Measurements from ENCODE around the gene RPL36. TPM values are rescaled to one million over a fixed set of nuclear protein-coding genes. Genes with fewer than 3 reads are reported as not detected.
"Not testable (repeated sequence)": the region's sequence is repeated elsewhere in the genome, so short reads cannot be mapped to it uniquely, and the experiment has no call there.

RPL36 gene
- total RNA-seq, 1 donor from 2014 or later = 1,170 TPM

DNA sequence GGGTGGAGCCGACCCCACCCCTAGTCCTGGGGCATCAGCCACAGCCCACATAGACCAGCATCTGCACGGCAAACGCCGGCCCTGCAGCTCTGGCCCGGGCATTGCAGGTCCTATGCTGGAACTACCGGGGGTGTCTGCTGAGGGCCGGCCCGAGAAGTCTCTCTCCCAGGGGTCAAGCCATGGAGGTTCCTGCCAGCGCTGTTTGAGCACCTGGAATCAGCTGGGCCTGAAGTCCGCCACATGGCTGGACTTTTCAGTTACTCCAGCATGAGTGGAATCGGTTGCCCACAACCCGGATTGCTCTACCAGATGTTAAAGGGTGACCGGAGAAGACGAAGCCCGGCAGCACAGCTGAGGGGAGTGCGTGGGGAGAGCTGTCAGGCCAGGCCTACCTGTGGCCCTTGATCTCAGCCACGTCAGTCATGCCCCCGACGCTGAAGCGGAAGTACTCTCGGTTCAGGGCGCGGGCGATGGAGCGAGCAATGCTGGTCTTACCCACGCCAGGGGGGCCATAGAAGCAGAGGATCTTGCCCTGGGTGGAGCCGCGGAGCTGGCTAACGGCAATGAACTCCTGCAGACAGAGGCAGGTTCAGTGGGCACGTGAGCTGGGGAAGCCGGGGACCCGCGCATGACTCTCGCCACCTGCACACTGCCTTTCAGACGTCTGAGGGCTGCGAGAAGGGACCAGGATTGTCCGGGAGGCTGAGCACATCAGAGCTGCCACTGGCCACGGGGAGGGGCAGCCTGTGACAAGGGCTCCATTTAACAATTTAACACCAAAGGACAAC lies 8.7 kb downstream of the RPL36 start:
- no peak for TF ChIP-seq CTCF (IDR thresholded peaks at IDR 0.05)
- H3K27ac Mint-ChIP-seq = no peak overlapping the region
- intact Hi-C loops (cut with micrococcal nuclease) = no loop called here
- H3K36me3 Mint-ChIP-seq (ENCODE audit: low read depth) = peaks cover 60% of the 10 kb centered on the region
- ChIA-PET POLR2A (interaction anchor here (0.6 kb wide), 1 partner anchor 12 kb away, joined by 7 read pairs; no protein-coding TSS in a partner anchor), CTCF (no interaction called here)
- no peaks in the 10 kb centered on the region for H3K9me3 Mint-ChIP-seq
- peak; percentile 59 for ATAC-seq (ENCODE audit: low read depth)
- peaks cover 5% of the 10 kb centered on the region for H3K4me1 Mint-ChIP-seq
- H3K4me3 Mint-ChIP-seq = no peak overlapping the region
- H3K27me3 Mint-ChIP-seq = no peaks in the 10 kb centered on the region
- DNase-seq = no peak

DNA sequence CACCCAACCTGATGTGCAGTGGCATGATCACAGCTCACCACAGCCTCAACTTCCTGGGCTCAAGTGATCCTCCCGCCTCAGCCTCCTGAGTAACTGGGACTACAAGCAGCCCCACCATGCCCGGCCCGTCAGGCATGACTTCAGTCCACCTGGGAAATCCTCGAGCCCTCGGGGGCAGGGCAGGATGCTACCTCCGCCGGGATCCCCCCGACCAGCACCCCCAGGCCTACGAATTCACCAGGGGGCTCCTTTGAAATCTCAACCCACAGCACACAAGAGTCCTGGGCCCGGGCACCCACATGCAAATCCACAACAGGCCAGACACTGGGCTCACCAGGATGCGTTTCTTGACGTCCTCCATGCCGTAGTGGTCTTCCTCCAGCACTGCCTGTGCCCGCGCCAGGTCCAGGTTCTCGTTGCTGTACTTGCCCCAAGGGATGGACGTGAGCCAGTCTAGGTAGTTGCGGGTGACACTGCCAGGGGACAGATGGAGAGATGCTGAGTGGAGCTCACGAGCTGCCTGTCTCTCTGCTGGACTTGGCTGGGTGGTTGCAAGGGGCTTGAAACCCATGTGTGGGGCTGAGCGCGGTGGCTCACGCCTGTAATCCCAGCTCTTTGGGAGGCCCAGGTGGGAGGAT lies 10.5 kb downstream of the RPL36 start:
- ATAC-seq (ENCODE audit: low read depth) (no peak), DNase-seq (no peak)
- H3K4me3 Mint-ChIP-seq = no peak overlapping the region
- ChIA-PET CTCF (no interaction called here), POLR2A (interaction anchor here (1.5 kb wide), 1 partner anchor 11 kb away, joined by 4 read pairs; the partner anchor contains the start of gene RPL36)
- no peak for TF ChIP-seq CTCF (IDR thresholded peaks at IDR 0.05)
- peaks cover 55% of the 10 kb centered on the region for H3K36me3 Mint-ChIP-seq (ENCODE audit: low read depth)
- H3K4me1 Mint-ChIP-seq = peaks cover 5% of the 10 kb centered on the region
- H3K27ac Mint-ChIP-seq = no peak overlapping the region
- intact Hi-C loops (cut with micrococcal nuclease) = no loop called here
- no peaks in the 10 kb centered on the region for H3K27me3 Mint-ChIP-seq
- no peaks in the 10 kb centered on the region for H3K9me3 Mint-ChIP-seq

GRCh38 chr19:5702053-5702410 lies 11.9 kb downstream of the RPL36 start:
- H3K9me3 Mint-ChIP-seq; H3K27ac Mint-ChIP-seq; CTCF ChIA-PET; intact Hi-C loops (cut with micrococcal nuclease); H3K4me3 Mint-ChIP-seq; H3K27me3 Mint-ChIP-seq; DNase-seq; POLR2A ChIA-PET; ATAC-seq (ENCODE audit: low read depth); H3K4me1 Mint-ChIP-seq: not testable (repeated sequence)
- peaks cover 62% of the 10 kb centered on the region for H3K36me3 Mint-ChIP-seq (ENCODE audit: low read depth)

DNA sequence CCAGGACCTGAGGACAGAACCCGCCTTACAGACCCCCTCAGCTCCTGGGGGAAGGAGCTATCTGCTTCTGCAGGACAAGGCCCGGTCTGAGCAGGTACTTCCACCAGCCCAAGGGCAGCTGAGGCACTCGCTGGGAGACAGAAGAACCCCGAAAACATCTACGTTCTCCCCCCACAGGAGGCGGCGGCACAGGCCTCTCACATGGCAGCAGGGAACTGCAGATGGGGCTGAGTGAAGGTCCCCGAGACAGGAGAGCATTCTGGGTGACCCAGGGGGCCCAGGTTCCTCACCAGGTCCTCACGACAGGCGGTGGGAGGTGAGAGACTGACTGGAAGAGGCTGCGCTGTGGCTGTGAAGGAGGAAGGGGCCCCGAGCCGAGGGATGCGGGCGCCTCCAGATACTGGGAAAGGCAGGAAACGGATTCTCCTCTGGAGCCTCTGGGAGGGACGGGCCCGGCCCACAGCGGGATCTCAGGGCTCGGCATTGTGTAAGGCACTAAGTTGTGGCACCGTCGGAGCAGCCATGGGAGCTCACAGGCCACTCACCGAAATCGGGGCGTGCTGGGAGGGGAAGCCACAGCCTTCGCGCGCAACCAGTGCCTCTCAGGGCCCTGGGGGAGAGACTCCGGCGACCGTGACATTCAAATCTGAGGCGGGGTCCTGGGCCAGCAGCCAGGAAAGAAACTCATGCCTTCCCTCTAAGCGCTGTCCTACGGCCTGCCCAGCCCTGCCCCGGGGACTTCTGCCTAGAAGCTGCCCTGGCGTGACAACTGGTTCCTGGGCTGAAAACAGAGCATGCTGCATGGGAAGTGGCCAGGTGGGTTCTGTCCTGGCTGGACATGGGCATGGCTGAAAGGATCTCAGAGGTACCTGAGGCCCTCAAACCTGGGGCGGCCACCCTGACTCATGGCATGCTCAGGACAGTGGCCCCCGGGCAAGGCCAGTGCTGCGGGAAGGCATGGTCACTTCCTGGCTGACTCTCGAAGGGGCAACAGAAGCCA lies 14.0 kb downstream of the RPL36 start:
- ChIA-PET CTCF (no interaction called here), POLR2A (interaction anchor here (1.0 to 1.8 kb wide), 2 partner anchors 13 to 14 kb away, joined by 4 to 6 read pairs; no protein-coding TSS in a partner anchor)
- H3K27me3 Mint-ChIP-seq = no peaks in the 10 kb centered on the region
- no peak for DNase-seq
- ATAC-seq (ENCODE audit: low read depth) = no peak
- no peak for TF ChIP-seq CTCF (IDR thresholded peaks at IDR 0.05)
- intact Hi-C loops (cut with micrococcal nuclease) = no loop called here
- H3K27ac Mint-ChIP-seq = no peak overlapping the region
- H3K9me3 Mint-ChIP-seq = no peaks in the 10 kb centered on the region
- H3K4me1 Mint-ChIP-seq = no peaks in the 10 kb centered on the region
- H3K4me3 Mint-ChIP-seq = no peak overlapping the region
- peaks cover 63% of the 10 kb centered on the region for H3K36me3 Mint-ChIP-seq (ENCODE audit: low read depth)

DNA sequence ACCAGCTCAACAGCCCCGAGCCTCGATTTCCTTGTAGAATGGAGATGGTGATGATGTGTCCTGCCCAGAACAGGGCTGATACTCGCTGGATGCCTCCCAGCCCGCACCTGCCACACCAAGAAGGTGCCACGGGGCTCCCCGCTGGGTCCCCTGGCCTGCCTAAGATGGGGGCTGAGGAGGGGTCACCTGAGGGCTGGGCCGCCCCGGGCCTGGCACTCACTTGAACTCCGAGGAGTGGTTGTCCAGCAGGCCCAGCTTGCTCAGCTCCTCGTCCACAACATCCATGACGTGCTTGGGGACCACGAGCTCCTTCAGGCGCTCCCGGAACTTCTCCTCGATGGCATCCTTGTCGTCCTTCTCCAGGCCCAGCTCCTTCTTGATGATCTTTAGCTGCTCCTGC lies 15.5 kb downstream of the RPL36 start:
- DNase-seq (no peak), ATAC-seq (ENCODE audit: low read depth) (no peak)
- Mint-ChIP-seq H3K9me3 (no peaks in the 10 kb centered on the region), H3K27ac (no peak overlapping the region), H3K27me3 (no peaks in the 10 kb centered on the region), H3K4me3 (no peak overlapping the region), H3K4me1 (no peaks in the 10 kb centered on the region), H3K36me3 (ENCODE audit: low read depth) (peaks cover 67% of the 10 kb centered on the region)
- no peak for TF ChIP-seq CTCF (IDR thresholded peaks at IDR 0.05)
- intact Hi-C loops (cut with micrococcal nuclease) = no loop called here
- POLR2A ChIA-PET = interaction anchor here (0.7 to 1.8 kb wide), 2 partner anchors 13 to 83 kb away, joined by 4 to 6 read pairs; no protein-coding TSS in a partner anchor
- CTCF ChIA-PET = no interaction called here

Data from activated B cell treated with CpG ODN at 0.5 μM for 24 hours (primary cell).